ENCODE data around the gene MAPK11.
A peak's percentile ranks its signal among the peaks of the same experiment; 100 is the strongest.

MAPK11 gene

DNA sequence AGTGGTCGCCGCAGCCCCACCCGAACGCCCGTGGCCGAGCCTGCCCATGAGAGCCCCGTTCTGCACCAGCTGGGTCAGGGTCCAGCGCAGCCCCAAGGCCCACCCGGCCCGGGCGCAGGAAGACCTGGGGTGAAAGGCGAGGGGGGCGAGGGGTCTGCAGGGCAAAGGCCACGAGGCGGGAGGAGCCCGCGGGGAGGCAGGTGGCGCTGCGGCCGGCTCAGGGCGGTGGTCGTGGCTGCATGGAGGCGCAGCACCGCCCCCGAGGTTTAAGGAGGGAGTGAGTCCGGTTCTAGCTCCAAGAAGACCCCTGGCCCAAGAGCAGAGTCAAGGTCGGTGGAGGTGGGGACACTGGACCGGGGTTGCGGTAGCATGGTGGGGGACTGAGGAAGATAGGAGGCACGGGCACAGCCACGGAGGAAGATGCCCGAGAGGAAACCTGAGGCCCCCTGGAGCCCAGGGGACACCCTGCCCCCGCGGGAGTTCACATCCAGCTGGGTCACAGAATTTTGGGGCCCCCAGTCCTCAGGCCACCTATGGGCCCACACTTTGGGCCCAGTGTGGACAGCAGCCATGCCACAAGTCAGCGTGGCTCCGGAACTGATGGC lies 18.6 kb downstream of the MAPK11 start (continued):
- TF ChIP-seq, protein P1, sequence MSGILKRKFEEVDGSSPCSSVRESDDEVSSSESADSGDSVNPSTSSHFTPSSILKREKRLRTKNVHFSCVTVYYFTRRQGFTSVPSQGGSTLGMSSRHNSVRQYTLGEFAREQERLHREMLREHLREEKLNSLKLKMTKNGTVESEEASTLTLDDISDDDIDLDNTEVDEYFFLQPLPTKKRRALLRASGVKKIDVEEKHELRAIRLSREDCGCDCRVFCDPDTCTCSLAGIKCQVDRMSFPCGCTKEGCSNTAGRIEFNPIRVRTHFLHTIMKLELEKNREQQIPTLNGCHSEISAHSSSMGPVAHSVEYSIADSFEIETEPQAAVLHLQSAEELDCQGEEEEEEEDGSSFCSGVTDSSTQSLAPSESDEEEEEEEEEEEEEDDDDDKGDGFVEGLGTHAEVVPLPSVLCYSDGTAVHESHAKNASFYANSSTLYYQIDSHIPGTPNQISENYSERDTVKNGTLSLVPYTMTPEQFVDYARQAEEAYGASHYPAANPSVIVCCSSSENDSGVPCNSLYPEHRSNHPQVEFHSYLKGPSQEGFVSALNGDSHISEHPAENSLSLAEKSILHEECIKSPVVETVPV (CRISPR knock-in tag; IDR thresholded peaks at IDR 0.05): no peak
- TF ChIP-seq ZNF8 (CRISPR knock-in tag; IDR thresholded peaks at IDR 0.05) (no peak), TOX (CRISPR knock-in tag; IDR thresholded peaks at IDR 0.05; ENCODE audit: borderline replicate concordance) (no peak)
- TF ChIP-seq, protein P2, sequence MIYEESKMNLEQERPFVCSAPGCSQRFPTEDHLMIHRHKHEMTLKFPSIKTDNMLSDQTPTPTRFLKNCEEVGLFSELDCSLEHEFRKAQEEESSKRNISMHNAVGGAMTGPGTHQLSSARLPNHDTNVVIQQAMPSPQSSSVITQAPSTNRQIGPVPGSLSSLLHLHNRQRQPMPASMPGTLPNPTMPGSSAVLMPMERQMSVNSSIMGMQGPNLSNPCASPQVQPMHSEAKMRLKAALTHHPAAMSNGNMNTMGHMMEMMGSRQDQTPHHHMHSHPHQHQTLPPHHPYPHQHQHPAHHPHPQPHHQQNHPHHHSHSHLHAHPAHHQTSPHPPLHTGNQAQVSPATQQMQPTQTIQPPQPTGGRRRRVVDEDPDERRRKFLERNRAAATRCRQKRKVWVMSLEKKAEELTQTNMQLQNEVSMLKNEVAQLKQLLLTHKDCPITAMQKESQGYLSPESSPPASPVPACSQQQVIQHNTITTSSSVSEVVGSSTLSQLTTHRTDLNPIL (CRISPR knock-in tag; IDR thresholded peaks at IDR 0.05; ENCODE audit: low read depth): no peak

DNA sequence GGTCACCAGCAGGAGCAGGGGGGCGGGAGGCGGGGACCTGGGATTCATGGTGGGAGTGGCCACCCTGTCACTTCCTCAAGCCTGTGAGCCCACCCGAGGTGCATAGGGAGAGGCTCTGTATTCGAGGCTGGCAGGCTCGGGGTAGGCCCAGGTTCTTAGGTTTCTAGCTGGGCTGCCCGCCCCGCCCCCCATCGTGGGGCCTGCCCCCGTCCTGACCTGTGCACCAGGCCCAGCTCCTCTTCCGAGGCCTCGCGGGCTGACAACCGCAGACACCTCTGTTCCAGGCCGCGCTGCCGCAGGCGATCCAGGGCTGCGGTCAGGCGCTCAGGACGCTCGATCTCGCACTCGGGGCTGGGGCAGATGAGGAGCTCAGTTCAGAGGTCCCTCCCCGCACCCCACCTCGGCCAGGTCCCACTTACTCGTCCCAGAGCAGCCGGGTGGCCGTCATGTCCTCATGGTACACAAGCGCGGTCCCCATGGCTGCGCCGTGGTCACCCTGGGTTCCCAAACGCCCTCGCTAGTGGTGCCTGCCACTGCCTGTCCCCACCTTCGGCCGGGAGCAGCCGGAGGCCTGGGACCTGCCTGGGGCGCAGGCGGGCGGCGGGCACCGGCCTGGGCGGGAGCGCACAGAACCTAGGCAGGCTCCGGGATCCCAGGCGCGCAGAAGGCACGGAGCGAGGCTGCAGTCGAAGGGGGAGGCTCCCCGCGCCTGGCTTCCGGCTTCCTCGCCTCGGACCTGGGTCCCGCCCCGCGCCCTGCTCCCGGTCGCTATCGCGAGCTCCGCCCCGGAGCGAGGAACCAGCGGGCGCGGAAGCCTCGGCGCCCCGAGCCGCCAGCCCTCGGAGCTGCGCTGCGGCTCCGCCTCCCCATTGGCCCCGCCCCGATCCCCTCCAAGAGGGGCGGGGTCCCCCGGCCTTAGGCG lies 19.4 kb downstream of the MAPK11 start, which contains the start of gene HDAC10:
Gene HDAC10, minus strand, starts transcription at position 711 of the 922 bp plus-strand sequence. Its CDS starts 233 bp downstream, at position 478.
- ATAC-seq: peak; percentile 75

DNA sequence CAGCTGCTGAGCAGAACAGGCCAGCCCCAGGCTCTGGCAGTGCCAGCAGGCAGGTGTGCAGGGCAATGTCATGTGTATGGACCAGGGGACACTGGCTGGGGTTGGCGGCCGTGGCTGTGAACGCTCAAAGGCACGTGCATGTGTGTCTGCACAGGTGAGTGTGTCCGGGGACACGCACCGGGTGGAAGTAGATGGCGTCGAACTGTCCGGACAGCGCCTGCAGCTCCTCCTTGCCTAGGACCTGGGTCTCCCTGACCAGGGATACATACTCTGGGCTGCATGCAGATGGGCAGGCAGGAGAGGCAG lies 20.0 kb downstream of the MAPK11 start:
- ATAC-seq: no peak
- TF ChIP-seq ZFP3 (CRISPR knock-in tag; IDR thresholded peaks at IDR 0.05) (no peak), ZNF8 (CRISPR knock-in tag; IDR thresholded peaks at IDR 0.05) (no peak), ZC3H10 (CRISPR knock-in tag; IDR thresholded peaks at IDR 0.05) (no peak), CSDC2 (CRISPR knock-in tag; IDR thresholded peaks at IDR 0.05) (no peak), ARNTL (CRISPR knock-in tag; IDR thresholded peaks at IDR 0.05; ENCODE audit: borderline replicate concordance, low read depth) (no peak), ISL1 (CRISPR knock-in tag; IDR thresholded peaks at IDR 0.05) (no peak), OSR1 (CRISPR knock-in tag; IDR thresholded peaks at IDR 0.05) (no peak), RARB (CRISPR knock-in tag; IDR thresholded peaks at IDR 0.05) (no peak), ESRRG (CRISPR knock-in tag; IDR thresholded peaks at IDR 0.05) (no peak), TOX (CRISPR knock-in tag; IDR thresholded peaks at IDR 0.05; ENCODE audit: borderline replicate concordance) (no peak), SNAI2 (CRISPR knock-in tag; IDR thresholded peaks at IDR 0.05) (no peak), TCF4 (CRISPR knock-in tag; IDR thresholded peaks at IDR 0.05; ENCODE audit: borderline replicate concordance) (no peak), PPARA (CRISPR knock-in tag; IDR thresholded peaks at IDR 0.05; ENCODE audit: borderline replicate concordance) (no peak)
- TF ChIP-seq, protein P1 (CRISPR knock-in tag; IDR thresholded peaks at IDR 0.05): no peak
- TF ChIP-seq, protein P3, sequence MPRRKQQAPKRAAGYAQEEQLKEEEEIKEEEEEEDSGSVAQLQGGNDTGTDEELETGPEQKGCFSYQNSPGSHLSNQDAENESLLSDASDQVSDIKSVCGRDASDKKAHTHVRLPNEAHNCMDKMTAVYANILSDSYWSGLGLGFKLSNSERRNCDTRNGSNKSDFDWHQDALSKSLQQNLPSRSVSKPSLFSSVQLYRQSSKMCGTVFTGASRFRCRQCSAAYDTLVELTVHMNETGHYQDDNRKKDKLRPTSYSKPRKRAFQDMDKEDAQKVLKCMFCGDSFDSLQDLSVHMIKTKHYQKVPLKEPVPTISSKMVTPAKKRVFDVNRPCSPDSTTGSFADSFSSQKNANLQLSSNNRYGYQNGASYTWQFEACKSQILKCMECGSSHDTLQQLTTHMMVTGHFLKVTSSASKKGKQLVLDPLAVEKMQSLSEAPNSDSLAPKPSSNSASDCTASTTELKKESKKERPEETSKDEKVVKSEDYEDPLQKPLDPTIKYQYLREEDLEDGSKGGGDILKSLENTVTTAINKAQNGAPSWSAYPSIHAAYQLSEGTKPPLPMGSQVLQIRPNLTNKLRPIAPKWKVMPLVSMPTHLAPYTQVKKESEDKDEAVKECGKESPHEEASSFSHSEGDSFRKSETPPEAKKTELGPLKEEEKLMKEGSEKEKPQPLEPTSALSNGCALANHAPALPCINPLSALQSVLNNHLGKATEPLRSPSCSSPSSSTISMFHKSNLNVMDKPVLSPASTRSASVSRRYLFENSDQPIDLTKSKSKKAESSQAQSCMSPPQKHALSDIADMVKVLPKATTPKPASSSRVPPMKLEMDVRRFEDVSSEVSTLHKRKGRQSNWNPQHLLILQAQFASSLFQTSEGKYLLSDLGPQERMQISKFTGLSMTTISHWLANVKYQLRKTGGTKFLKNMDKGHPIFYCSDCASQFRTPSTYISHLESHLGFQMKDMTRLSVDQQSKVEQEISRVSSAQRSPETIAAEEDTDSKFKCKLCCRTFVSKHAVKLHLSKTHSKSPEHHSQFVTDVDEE (CRISPR knock-in tag; IDR thresholded peaks at IDR 0.05): no peak
- TF ChIP-seq, protein P4, sequence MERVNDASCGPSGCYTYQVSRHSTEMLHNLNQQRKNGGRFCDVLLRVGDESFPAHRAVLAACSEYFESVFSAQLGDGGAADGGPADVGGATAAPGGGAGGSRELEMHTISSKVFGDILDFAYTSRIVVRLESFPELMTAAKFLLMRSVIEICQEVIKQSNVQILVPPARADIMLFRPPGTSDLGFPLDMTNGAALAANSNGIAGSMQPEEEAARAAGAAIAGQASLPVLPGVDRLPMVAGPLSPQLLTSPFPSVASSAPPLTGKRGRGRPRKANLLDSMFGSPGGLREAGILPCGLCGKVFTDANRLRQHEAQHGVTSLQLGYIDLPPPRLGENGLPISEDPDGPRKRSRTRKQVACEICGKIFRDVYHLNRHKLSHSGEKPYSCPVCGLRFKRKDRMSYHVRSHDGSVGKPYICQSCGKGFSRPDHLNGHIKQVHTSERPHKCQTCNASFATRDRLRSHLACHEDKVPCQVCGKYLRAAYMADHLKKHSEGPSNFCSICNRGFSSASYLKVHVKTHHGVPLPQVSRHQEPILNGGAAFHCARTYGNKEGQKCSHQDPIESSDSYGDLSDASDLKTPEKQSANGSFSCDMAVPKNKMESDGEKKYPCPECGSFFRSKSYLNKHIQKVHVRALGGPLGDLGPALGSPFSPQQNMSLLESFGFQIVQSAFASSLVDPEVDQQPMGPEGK (CRISPR knock-in tag; IDR thresholded peaks at IDR 0.05; ENCODE audit: borderline replicate concordance): no peak

More for the DNA sequence above, 19.4 kb downstream of the MAPK11 start, which contains the start of gene HDAC10:
- TF ChIP-seq ZFP30 (CRISPR knock-in tag; IDR thresholded peaks at IDR 0.05): no peak; the same call in 1 of the 2 replicates
- TF ChIP-seq, protein P5, sequence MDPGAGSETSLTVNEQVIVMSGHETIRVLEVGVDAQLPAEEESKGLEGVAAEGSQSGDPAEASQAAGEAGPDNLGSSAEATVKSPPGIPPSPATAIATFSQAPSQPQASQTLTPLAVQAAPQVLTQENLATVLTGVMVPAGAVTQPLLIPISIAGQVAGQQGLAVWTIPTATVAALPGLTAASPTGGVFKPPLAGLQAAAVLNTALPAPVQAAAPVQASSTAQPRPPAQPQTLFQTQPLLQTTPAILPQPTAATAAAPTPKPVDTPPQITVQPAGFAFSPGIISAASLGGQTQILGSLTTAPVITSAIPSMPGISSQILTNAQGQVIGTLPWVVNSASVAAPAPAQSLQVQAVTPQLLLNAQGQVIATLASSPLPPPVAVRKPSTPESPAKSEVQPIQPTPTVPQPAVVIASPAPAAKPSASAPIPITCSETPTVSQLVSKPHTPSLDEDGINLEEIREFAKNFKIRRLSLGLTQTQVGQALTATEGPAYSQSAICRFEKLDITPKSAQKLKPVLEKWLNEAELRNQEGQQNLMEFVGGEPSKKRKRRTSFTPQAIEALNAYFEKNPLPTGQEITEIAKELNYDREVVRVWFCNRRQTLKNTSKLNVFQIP (CRISPR knock-in tag; IDR thresholded peaks at IDR 0.05; ENCODE audit: borderline replicate concordance, low read depth): no peak
- TF ChIP-seq, protein P4 (CRISPR knock-in tag; IDR thresholded peaks at IDR 0.05; ENCODE audit: borderline replicate concordance): peak; percentile 33; the same call in 1 of the 2 replicates
- TF ChIP-seq, protein P2 (CRISPR knock-in tag; IDR thresholded peaks at IDR 0.05; ENCODE audit: low read depth): no peak

All from SK-N-SH treated with all-trans-retinoic acid at 6 μM for 48 hours (cell line).